ENCODE data around the gene PLCB4.

Gene PLCB4

GRCh38 chr20:9444921-9445320, 376.0 kb downstream of the PLCB4 start:
- no peak for DNase-seq (ENCODE audit: low read depth in 2 of 2)

- DNase-seq (ENCODE audit: low read depth in 2 of 2): no peak
Measured at GRCh38 chr20:9447182-9447581, 378.3 kb downstream of the PLCB4 start.

GRCh38 chr20:9453201-9453600, 384.3 kb downstream of the PLCB4 start:
- no peak for DNase-seq (ENCODE audit: low read depth in 2 of 2)

- DNase-seq (ENCODE audit: low read depth in 2 of 2): no peak
Measured at GRCh38 chr20:9454791-9455190, 385.9 kb downstream of the PLCB4 start.

- no peak for DNase-seq (ENCODE audit: low read depth in 2 of 2)
Measured at GRCh38 chr20:9457136-9457535, 388.2 kb downstream of the PLCB4 start.

GRCh38 chr20:9458138-9458796, 389.4 kb downstream of the PLCB4 start:
- DNase-seq (ENCODE audit: low read depth in 2 of 2): no peak

- DNase-seq (ENCODE audit: low read depth in 2 of 2): no peak
Measured at GRCh38 chr20:9460518-9460917, 391.6 kb downstream of the PLCB4 start.

- no peak for DNase-seq (ENCODE audit: low read depth in 2 of 2)
Measured at GRCh38 chr20:9467995-9468394, 399.1 kb downstream of the PLCB4 start.

- no peak for DNase-seq (ENCODE audit: low read depth in 2 of 2)
Measured at GRCh38 chr20:9474835-9475415, 406.0 kb downstream of the PLCB4 start.

GRCh38 chr20:9475456-9475855, 406.6 kb downstream of the PLCB4 start:
- DNase-seq (ENCODE audit: low read depth in 2 of 2): no peak

- DNase-seq (ENCODE audit: low read depth in 2 of 2): no peak
Measured at GRCh38 chr20:9476174-9476573, 407.3 kb downstream of the PLCB4 start.

GRCh38 chr20:9476637-9477036, 407.8 kb downstream of the PLCB4 start:
- DNase-seq (ENCODE audit: low read depth in 2 of 2): no peak

- DNase-seq (ENCODE audit: low read depth in 2 of 2): no peak
Measured at GRCh38 chr20:9478771-9479170, 409.9 kb downstream of the PLCB4 start.

- DNase-seq (ENCODE audit: low read depth in 2 of 2): no peak
Measured at GRCh38 chr20:9480066-9480465, 411.2 kb downstream of the PLCB4 start.

- no peak for DNase-seq (ENCODE audit: low read depth in 2 of 2)
Measured at GRCh38 chr20:9482180-9482579, 413.3 kb downstream of the PLCB4 start.

GRCh38 chr20:9483131-9483530, 414.2 kb downstream of the PLCB4 start:
- DNase-seq (ENCODE audit: low read depth in 2 of 2): no peak

GRCh38 chr20:9485614-9486340, 416.9 kb downstream of the PLCB4 start:
- no peak for DNase-seq (ENCODE audit: low read depth in 2 of 2)

- no peak for DNase-seq (ENCODE audit: low read depth in 2 of 2)
Measured at GRCh38 chr20:9487231-9487630, 418.3 kb downstream of the PLCB4 start.

- no peak for DNase-seq (ENCODE audit: low read depth in 2 of 2)
Measured at GRCh38 chr20:9488063-9488462, 419.2 kb downstream of the PLCB4 start.

GRCh38 chr20:9490161-9490560, 421.3 kb downstream of the PLCB4 start:
- no peak for DNase-seq (ENCODE audit: low read depth in 2 of 2)

GRCh38 chr20:9490631-9491030, 421.7 kb downstream of the PLCB4 start:
- DNase-seq (ENCODE audit: low read depth in 2 of 2): no peak

- DNase-seq (ENCODE audit: low read depth in 2 of 2): no peak
Measured at GRCh38 chr20:9491324-9491723, 422.4 kb downstream of the PLCB4 start.

- DNase-seq (ENCODE audit: low read depth in 2 of 2): no peak
Measured at GRCh38 chr20:9492067-9492466, 423.2 kb downstream of the PLCB4 start.

All from stimulated activated CD4-positive, alpha-beta T cell treated with anti-CD3 and anti-CD28 coated beads, Interleukin-1b, Interleukin-23, amount 100 ng/mL, for 4 hours (primary cell).